ENCODE results near the gene LRRC3B. TPM values are rescaled to one million over a fixed set of nuclear protein-coding genes. Genes with fewer than 3 reads are reported as not detected.

The LRRC3B gene
- polyA plus RNA-seq, 1 donor, result 3.2 TPM

DNA sequence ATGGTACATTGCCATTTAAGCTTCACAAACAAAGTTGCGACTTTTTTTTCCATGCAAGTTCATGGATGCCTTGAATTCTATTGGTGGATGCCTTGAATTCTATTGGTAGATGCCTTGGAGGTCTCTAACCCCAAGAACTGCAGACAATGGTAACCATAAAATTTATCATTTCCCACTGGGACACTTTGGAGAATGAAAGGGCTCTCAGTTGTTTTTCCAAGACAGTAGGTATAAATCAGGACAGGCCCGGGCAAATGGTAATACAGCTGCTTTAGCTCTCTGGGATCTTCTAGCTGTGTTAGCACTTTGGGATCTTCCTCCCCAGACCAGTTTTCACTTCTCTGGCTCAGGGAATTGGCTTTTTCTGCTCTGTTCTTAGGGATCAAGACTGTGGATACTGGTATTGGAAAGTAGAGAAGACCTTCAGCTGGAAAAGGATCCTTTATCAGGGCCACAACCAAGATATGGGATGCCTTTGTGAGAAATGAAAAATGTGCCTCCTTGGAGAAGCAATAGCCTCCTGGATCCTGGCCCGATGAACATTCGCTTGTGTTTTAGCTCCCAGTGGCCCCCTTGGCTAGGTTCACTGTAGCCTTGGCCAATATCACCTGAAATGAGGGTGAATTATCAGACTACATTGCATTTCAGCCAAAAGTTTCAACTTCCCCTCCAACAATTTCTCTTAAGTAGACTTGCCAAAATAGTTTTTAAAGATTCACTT, 8.3 kb downstream of the LRRC3B start:
- DNase-seq, result no peak
- Histone ChIP-seq H3K4me1 (ENCODE audit: control insufficient read depth, insufficient read depth, low read length) (no peaks in the 10 kb centered on the region), H3K4me3 (ENCODE audit: low read length) (no peak overlapping the region), H3K27ac (ENCODE audit: low read length) (no peak overlapping the region), H3K36me3 (ENCODE audit: control insufficient read depth, insufficient read depth, low read length) (no peaks in the 10 kb centered on the region), H3K27me3 (ENCODE audit: control insufficient read depth, insufficient read depth, low read length) (peaks cover 2% of the 10 kb centered on the region), H3K9me3 (ENCODE audit: control insufficient read depth, low read depth, low read length) (no peaks in the 10 kb centered on the region)
- no CpG with 5 or more reads among the region's 4 CpGs for WGBS (ENCODE audit: insufficient coverage, low lambda C conversion rate)

DNA sequence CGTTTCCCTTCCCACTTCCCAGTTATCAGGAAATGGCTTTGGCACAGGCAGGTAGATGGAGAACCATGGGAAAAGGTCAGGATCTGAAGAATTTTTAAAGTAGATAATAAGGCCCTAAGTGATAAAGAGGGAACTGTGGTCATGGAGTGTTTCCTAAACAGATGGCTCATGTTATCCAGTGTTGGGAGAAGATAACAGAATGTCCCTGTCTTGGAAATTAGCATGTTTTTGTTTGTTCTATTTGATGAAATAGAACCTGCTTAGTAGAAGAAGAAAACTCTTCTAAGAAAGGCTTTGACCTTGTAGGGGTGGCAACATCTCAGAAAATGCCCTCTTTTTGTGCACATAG, 8.8 kb downstream of the LRRC3B start:
- no CpG with 5 or more reads among the region's 1 CpG for WGBS (ENCODE audit: insufficient coverage, low lambda C conversion rate)
- Histone ChIP-seq H3K36me3 (ENCODE audit: control insufficient read depth, insufficient read depth, low read length) (no peaks in the 10 kb centered on the region), H3K4me1 (ENCODE audit: control insufficient read depth, insufficient read depth, low read length) (no peaks in the 10 kb centered on the region), H3K27me3 (ENCODE audit: control insufficient read depth, insufficient read depth, low read length) (no peaks in the 10 kb centered on the region), H3K9me3 (ENCODE audit: control insufficient read depth, low read depth, low read length) (no peaks in the 10 kb centered on the region), H3K4me3 (ENCODE audit: low read length) (no peak overlapping the region), H3K27ac (ENCODE audit: low read length) (no peak overlapping the region)
- no peak for DNase-seq

DNA sequence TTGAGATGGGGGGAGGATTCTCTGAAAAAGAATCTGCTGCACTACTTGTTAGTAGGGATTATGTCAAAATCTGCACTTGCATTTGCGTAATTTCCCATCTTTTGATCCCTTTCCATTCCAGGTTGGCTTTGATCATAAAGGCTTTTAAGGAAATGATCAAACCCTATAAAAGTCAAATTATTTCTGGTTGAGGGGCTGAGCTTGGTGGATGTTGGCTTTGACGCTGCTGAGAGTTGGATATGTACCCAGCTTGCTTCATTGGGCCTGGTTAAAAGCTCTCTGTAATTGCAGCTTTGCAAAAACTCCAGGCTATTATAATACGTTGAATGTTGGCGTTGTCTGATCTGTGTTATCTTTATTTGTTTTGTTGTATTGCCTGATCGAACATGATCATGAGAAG, 12.0 kb downstream of the LRRC3B start:
- H3K27ac ChIP-seq (ENCODE audit: low read length), result no peak overlapping the region
- DNase-seq, result no peak
- H3K4me1 ChIP-seq (ENCODE audit: control insufficient read depth, insufficient read depth, low read length), result no peaks in the 10 kb centered on the region
- H3K4me3 ChIP-seq (ENCODE audit: low read length), result no peak overlapping the region
- no peaks in the 10 kb centered on the region for H3K36me3 ChIP-seq (ENCODE audit: control insufficient read depth, insufficient read depth, low read length)
- H3K9me3 ChIP-seq (ENCODE audit: control insufficient read depth, low read depth, low read length), result no peaks in the 10 kb centered on the region
- 50% methylated on average over 2 of the region's 5 CpGs for WGBS (ENCODE audit: insufficient coverage, low lambda C conversion rate)
- H3K27me3 ChIP-seq (ENCODE audit: control insufficient read depth, insufficient read depth, low read length), result no peaks in the 10 kb centered on the region

DNA sequence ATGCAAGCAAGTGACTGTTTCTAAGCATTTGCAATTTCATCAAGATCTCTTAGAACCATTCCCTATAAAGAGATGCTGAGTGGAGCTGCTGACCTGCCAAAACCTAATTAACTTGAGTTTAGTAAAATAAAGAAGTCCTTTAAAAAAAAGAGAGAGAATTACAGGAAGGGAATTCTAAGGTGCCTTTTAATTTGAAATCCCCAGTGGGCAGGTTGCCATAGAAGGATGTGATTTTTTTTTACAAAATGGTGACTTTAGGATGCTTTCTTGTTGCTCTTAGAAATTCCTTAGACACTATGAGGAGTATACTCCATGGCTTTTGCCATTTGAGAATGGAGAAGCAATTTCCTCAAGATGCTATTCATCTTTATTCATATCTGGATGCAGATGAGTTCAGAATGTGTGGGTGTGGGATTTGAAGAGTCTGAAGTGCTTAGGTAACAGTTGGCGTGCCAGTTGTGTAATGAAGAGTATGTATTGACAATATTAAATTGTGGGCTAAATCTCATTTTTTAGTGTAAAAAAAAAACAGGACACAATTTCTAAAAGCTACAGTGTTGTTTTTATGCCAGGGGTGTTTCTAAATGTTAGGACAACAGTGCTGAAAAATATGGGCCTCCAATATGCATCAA, 13.6 kb downstream of the LRRC3B start:
- Histone ChIP-seq H3K4me1 (ENCODE audit: control insufficient read depth, insufficient read depth, low read length) (no peaks in the 10 kb centered on the region), H3K36me3 (ENCODE audit: control insufficient read depth, insufficient read depth, low read length) (no peaks in the 10 kb centered on the region), H3K9me3 (ENCODE audit: control insufficient read depth, low read depth, low read length) (no peaks in the 10 kb centered on the region), H3K27me3 (ENCODE audit: control insufficient read depth, insufficient read depth, low read length) (no peaks in the 10 kb centered on the region), H3K4me3 (ENCODE audit: low read length) (no peak overlapping the region), H3K27ac (ENCODE audit: low read length) (no peak overlapping the region)
- no CpG with 5 or more reads among the region's 1 CpG for WGBS (ENCODE audit: insufficient coverage, low lambda C conversion rate)
- no peak for DNase-seq

DNA sequence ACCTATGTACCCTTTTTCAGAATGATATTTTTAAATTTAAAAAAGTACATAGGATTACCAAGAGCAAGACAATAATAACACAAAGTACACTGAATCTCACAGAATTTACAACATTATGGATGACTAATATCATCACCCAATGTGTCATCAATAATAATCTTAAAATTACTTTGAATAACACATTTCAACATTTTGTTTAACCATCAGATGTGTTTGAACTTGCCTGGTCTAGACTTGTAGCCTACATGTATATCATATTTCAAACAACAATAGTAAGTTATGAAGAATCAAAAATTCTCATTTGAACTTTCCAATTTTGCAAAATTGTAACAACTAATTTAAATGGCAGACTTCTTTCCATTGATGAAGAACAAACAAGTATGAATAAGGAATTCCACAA, 15.1 kb downstream of the LRRC3B start:
- Histone ChIP-seq H3K27ac (ENCODE audit: low read length) (no peak overlapping the region), H3K4me1 (ENCODE audit: control insufficient read depth, insufficient read depth, low read length) (no peaks in the 10 kb centered on the region), H3K9me3 (ENCODE audit: control insufficient read depth, low read depth, low read length) (no peaks in the 10 kb centered on the region), H3K4me3 (ENCODE audit: low read length) (no peak overlapping the region), H3K36me3 (ENCODE audit: control insufficient read depth, insufficient read depth, low read length) (no peaks in the 10 kb centered on the region), H3K27me3 (ENCODE audit: control insufficient read depth, insufficient read depth, low read length) (no peaks in the 10 kb centered on the region)
- no peak for DNase-seq

DNA sequence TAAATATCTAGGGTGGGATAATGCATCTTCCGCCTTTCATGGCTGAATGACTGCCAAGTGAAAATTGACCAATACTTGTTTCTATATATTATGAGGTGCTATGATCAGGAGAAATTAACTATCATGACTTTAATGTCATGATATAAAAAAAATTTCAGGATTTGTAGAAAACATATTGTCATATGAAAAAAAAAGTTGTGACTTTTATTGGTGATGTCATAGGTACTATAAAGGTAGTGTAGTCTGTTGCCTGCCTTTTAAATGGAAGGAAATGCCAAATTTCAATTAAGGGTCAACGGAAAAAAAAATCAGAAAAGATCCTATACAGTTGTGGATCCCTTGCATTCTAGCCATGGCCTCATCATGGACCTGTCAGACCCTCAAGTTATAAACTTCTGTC, 15.5 kb downstream of the LRRC3B start:
- H3K27me3 ChIP-seq (ENCODE audit: control insufficient read depth, insufficient read depth, low read length), result no peaks in the 10 kb centered on the region
- no peak overlapping the region for H3K27ac ChIP-seq (ENCODE audit: low read length)
- WGBS (ENCODE audit: insufficient coverage, low lambda C conversion rate), result 100% methylated on average over 1 of the region's 2 CpGs
- H3K4me1 ChIP-seq (ENCODE audit: control insufficient read depth, insufficient read depth, low read length), result no peaks in the 10 kb centered on the region
- no peaks in the 10 kb centered on the region for H3K36me3 ChIP-seq (ENCODE audit: control insufficient read depth, insufficient read depth, low read length)
- H3K4me3 ChIP-seq (ENCODE audit: low read length), result no peak overlapping the region
- DNase-seq, result no peak
- no peaks in the 10 kb centered on the region for H3K9me3 ChIP-seq (ENCODE audit: control insufficient read depth, low read depth, low read length)

DNA sequence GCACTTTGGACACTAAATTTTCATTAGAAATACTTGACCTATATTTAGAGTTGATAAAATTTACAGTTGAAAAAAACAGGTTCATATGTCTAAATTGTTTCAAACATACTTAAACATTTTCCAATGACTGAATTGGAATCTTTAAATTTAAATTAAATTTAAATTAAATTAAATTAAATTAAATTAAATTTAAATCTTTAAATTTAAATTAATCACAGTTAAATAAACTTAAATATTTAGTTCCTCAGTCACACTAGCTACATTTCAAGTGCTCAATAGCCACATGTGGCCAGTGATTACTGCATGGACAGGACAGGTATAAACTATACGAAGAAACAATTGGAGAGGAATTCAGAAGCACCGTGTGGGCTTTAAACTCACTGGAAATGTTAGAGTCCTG, 16.8 kb downstream of the LRRC3B start:
- Histone ChIP-seq H3K27ac (ENCODE audit: low read length) (no peak overlapping the region), H3K36me3 (ENCODE audit: control insufficient read depth, insufficient read depth, low read length) (no peaks in the 10 kb centered on the region), H3K27me3 (ENCODE audit: control insufficient read depth, insufficient read depth, low read length) (no peaks in the 10 kb centered on the region), H3K4me3 (ENCODE audit: low read length) (no peak overlapping the region), H3K9me3 (ENCODE audit: control insufficient read depth, low read depth, low read length) (no peaks in the 10 kb centered on the region), H3K4me1 (ENCODE audit: control insufficient read depth, insufficient read depth, low read length) (no peaks in the 10 kb centered on the region)
- no peak for DNase-seq
- 80% methylated on average over 1 of the region's 2 CpGs for WGBS (ENCODE audit: insufficient coverage, low lambda C conversion rate)

DNA sequence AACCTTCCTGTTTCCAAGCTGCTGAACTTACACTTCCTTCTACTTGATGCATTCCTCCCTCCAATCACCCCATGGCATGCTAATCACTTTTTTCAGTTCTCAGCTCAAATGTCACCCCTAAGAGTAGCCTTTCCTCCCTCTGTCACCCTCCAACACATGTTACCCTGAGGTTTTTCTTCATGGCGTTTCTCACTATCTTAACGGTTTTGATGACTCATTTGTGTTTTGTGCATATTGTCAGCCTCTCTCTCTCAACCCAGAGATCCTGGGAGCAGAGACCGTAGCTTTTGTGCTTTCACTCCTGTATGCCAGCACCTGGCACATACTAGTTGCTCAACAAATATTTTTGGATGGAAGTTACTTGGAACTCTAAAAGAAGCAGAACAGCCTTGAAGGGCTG, 24.5 kb downstream of the LRRC3B start:
- Histone ChIP-seq H3K4me1 (ENCODE audit: control insufficient read depth, insufficient read depth, low read length) (no peaks in the 10 kb centered on the region), H3K36me3 (ENCODE audit: control insufficient read depth, insufficient read depth, low read length) (no peaks in the 10 kb centered on the region), H3K27ac (ENCODE audit: low read length) (no peak overlapping the region), H3K27me3 (ENCODE audit: control insufficient read depth, insufficient read depth, low read length) (no peaks in the 10 kb centered on the region), H3K9me3 (ENCODE audit: control insufficient read depth, low read depth, low read length) (no peaks in the 10 kb centered on the region), H3K4me3 (ENCODE audit: low read length) (no peak overlapping the region)
- WGBS (ENCODE audit: insufficient coverage, low lambda C conversion rate), result 62% methylated on average over 2 of the region's 3 CpGs
- DNase-seq, result no peak

DNA sequence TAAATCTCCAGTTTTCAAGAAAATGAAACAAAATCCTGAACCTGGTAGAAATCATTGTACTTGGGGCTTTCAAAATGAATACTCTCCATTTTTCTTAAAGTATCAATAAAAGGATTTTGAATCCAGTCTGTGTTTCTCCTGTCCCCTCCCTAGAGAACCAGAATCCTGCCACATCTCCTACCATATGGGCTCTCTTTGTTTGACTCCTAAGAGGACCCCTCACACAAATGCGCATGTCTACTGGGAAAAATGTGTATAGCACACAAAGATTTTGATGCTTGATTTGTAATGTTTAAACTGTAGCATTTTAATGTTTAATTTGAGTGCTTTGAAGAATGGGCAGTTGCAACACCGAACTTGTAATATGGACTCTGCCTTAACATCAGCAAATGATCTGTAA, 25.9 kb downstream of the LRRC3B start:
- H3K36me3 ChIP-seq (ENCODE audit: control insufficient read depth, insufficient read depth, low read length), result no peaks in the 10 kb centered on the region
- H3K4me1 ChIP-seq (ENCODE audit: control insufficient read depth, insufficient read depth, low read length), result no peaks in the 10 kb centered on the region
- no peaks in the 10 kb centered on the region for H3K27me3 ChIP-seq (ENCODE audit: control insufficient read depth, insufficient read depth, low read length)
- no peak overlapping the region for H3K27ac ChIP-seq (ENCODE audit: low read length)
- no peak overlapping the region for H3K4me3 ChIP-seq (ENCODE audit: low read length)
- no peak for DNase-seq
- no peaks in the 10 kb centered on the region for H3K9me3 ChIP-seq (ENCODE audit: control insufficient read depth, low read depth, low read length)
- WGBS (ENCODE audit: insufficient coverage, low lambda C conversion rate), result no CpG with 5 or more reads among the region's 2 CpGs

DNA sequence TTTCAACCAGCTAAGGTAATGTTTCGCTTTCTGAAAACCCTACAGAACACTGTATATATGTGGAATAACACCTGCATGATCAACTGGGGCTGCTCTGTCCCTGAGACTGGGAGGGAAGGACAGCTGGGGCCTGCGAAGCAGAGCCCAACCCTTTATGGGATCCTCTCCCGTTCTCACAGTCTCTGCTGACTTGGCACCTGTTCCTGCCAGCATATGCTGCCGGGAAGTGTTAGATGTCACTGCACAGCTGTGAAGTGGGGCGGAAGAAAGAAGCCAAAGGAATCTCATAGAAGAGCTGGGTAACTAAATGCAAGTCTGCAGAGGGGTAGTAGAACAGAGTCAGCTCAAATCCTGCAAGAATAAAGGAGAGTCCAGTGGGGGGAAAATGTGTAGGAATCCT, 29.6 kb downstream of the LRRC3B start:
- Histone ChIP-seq H3K36me3 (ENCODE audit: control insufficient read depth, insufficient read depth, low read length) (no peaks in the 10 kb centered on the region), H3K4me3 (ENCODE audit: low read length) (no peak overlapping the region), H3K9me3 (ENCODE audit: control insufficient read depth, low read depth, low read length) (no peaks in the 10 kb centered on the region), H3K27ac (ENCODE audit: low read length) (no peak overlapping the region), H3K27me3 (ENCODE audit: control insufficient read depth, insufficient read depth, low read length) (no peaks in the 10 kb centered on the region), H3K4me1 (ENCODE audit: control insufficient read depth, insufficient read depth, low read length) (no peaks in the 10 kb centered on the region)
- WGBS (ENCODE audit: insufficient coverage, low lambda C conversion rate), result 60% methylated on average over 1 of the region's 5 CpGs
- peak in 1 of 2 donors; percentile 2 for DNase-seq

DNA sequence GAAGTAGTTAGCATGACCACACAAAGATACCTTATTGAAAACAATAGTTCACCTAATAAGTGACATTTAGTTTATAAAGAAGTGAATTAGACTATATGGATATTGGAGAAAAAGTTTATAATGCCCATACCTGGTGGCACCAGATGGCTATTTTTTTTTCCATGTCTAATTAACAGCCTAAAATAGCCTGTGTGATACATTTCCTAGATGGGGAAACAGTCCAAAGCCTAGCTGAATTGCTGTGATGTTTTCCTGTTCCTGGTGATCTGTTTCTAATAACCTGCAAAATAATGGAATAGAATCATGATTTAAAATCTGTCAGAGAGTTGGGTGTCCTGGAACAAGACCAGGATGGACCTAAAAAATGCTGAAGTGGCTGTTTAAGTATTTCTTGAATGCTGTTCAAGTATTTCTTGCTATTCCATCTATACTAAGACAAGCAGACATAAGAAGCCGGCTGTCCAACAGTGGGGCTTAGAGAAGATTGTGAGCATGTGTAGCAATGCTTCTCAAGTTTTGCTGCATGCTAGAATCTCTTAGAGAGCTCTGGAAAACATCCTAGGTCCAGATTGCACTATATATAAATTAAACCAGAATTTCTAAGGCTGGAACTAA, 31.3 kb downstream of the LRRC3B start:
- H3K4me3 ChIP-seq (ENCODE audit: low read length), result no peak overlapping the region
- WGBS (ENCODE audit: insufficient coverage, low lambda C conversion rate), result no CpG with 5 or more reads among the region's 1 CpG
- no peaks in the 10 kb centered on the region for H3K36me3 ChIP-seq (ENCODE audit: control insufficient read depth, insufficient read depth, low read length)
- H3K4me1 ChIP-seq (ENCODE audit: control insufficient read depth, insufficient read depth, low read length), result no peaks in the 10 kb centered on the region
- no peak for DNase-seq
- H3K27ac ChIP-seq (ENCODE audit: low read length), result no peak overlapping the region
- no peaks in the 10 kb centered on the region for H3K27me3 ChIP-seq (ENCODE audit: control insufficient read depth, insufficient read depth, low read length)
- H3K9me3 ChIP-seq (ENCODE audit: control insufficient read depth, low read depth, low read length), result no peaks in the 10 kb centered on the region

Measured in large intestine (tissue), 3 donors.